ENCODE measurements around the gene SRM.

The SRM gene

DNA sequence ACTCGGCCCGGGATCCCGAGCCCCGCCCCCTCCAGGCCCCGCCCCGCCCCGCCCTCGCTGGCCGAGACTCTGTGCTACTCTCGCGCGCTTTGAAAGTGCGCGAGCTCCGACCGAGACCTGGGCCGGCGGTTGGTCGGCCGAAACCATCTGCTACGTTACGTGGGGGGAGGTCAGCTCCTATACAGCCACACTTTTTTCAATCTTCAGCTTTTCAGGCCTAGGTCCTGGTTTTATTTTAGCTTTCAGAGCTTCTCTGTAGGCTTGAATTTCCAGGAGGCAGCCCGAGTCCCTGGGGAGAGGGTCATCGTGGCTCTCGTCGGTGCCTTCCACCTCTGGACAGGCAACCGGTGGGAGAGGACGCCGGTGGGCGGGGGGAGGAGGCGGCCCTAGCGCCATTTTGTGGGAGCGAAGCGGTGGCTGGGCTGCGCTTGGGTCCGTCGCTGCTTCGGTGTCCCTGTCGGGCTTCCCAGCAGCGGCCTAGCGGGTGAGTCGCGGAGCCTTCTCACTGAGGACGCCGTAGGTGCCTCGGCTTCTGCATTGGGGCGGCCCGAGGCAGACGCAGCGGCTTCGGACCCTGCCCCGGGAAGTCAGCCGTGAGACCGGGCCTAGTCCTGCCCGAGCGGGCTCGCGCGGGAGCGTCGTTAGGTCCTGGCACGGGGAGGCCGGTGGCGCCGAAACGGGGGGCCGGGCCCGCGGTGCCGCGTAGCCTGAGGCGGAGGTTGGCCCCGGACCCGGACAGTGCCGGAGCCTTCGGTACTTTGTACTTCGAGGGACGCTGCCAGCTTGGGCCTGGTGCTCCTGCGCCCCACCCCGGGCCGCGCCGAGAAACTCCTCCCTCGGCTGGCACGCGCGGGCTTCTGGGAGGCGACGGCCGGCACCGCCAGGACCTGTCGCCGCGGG, 47.3 kb downstream of the SRM start, which contains the start of gene TARDBP:
TARDBP (plus strand) TSS at position 395 of the 900 bp plus-strand sequence. CDS start 1,074 bp downstream, outside the sequence.
- DNase-seq = peak; percentile 96

Data from hematopoietic multipotent progenitor cell treated with erythropoietin and hydrocortisone succinate and interleukin-3 and kit ligand, for 6 days (in vitro differentiated cells).